Glomerular visceral epithelial cell (primary cell): ENCODE data around the gene RBPJ.
A peak's percentile ranks its signal among the peaks of the same experiment; 100 is the strongest.

Source experiments
- DNase-seq: peaks from one replicate; pipeline ENCODE4 v3.0.0-alpha.2; 2016; ENCODE audit errors: extremely low spot score

The RBPJ gene

GRCh38 chr4:26342328-26343037 is 21.7 kb downstream of the RBPJ start:
- DNase-seq: peak; percentile 77

GRCh38 chr4:26343038-26343398 is 22.2 kb downstream of the RBPJ start:
- no peak for DNase-seq

GRCh38 chr4:26344901-26345564 is 24.2 kb downstream of the RBPJ start:
- no peak for DNase-seq

GRCh38 chr4:26345565-26345938 is 24.7 kb downstream of the RBPJ start:
- no peak for DNase-seq

GRCh38 chr4:26346203-26346620 is 25.4 kb downstream of the RBPJ start:
- DNase-seq: peak; percentile 35

GRCh38 chr4:26349496-26349895 is 28.7 kb downstream of the RBPJ start:
- DNase-seq: no peak

- DNase-seq: no peak
Observed at GRCh38 chr4:26351685-26352084, 30.9 kb downstream of the RBPJ start.

GRCh38 chr4:26354491-26354890 is 33.7 kb downstream of the RBPJ start:
- no peak for DNase-seq

- no peak for DNase-seq
Observed at GRCh38 chr4:26355392-26356052, 34.7 kb downstream of the RBPJ start.

- peak; percentile 33 for DNase-seq
Observed at GRCh38 chr4:26356081-26356501, 35.3 kb downstream of the RBPJ start.

GRCh38 chr4:26359521-26359920 is 38.7 kb downstream of the RBPJ start:
- DNase-seq: peak; percentile 7

- no peak for DNase-seq
Observed at GRCh38 chr4:26360273-26360672, 39.5 kb downstream of the RBPJ start.

GRCh38 chr4:26360864-26361263 is 40.0 kb downstream of the RBPJ start:
- no peak for DNase-seq

- no peak for DNase-seq
Observed at GRCh38 chr4:26361297-26361696, 40.5 kb downstream of the RBPJ start.

- no peak for DNase-seq
Observed at GRCh38 chr4:26362745-26363439, 42.1 kb downstream of the RBPJ start.

- no peak for DNase-seq
Observed at GRCh38 chr4:26365537-26366150, 44.8 kb downstream of the RBPJ start.

- no peak for DNase-seq
Observed at GRCh38 chr4:26367811-26368210, 47.0 kb downstream of the RBPJ start.

GRCh38 chr4:26368685-26369084 is 47.9 kb downstream of the RBPJ start:
- DNase-seq: no peak

- no peak for DNase-seq
Observed at GRCh38 chr4:26369132-26369531, 48.3 kb downstream of the RBPJ start.

- no peak for DNase-seq
Observed at GRCh38 chr4:26369581-26369980, 48.8 kb downstream of the RBPJ start.

GRCh38 chr4:26372076-26372475 is 51.3 kb downstream of the RBPJ start:
- no peak for DNase-seq
